K562 (cell line): ENCODE measurements around the gene NAB1. TPM values are rescaled to one million over a fixed set of nuclear protein-coding genes. Genes with fewer than 3 reads are reported as not detected.

Source experiments
- ARID1B ChIP-seq: fragments of 450-650 bp; IDR thresholded peaks from 2 replicates; pipeline ENCODE4 v1.6.1; 2016; ENCODE audit warnings: antibody characterized with exemption, mild to moderate bottlenecking, inconsistent platforms
- CBFA2T3 ChIP-seq: fragments of 450-650 bp; IDR thresholded peaks from 2 replicates; pipeline ENCODE4 v1.6.1; 2017
- FOSL1 ChIP-seq: fragments of 200-800 bp; sonication (Bioruptor generic); conservative IDR thresholded peaks from 2 replicates; pipeline ENCODE4 v1.6.1; 2016; ENCODE audit warnings: missing genetic modification characterization, missing compliant biosample characterization
- GATAD2B ChIP-seq: fragments of 450-650 bp; IDR thresholded peaks from 2 replicates; pipeline ENCODE4 v1.6.1; 2017; ENCODE audit warnings: mild to moderate bottlenecking, borderline replicate concordance
- JUND ChIP-seq, 2 experiments: IDR thresholded peaks; 2 replicates in 1 of 2; 3 replicates in 1 of 2; pipeline ENCODE4 v1.6.1; 2011; ENCODE audit warnings: borderline replicate concordance in 2 of 2, low read depth in 2 of 2, low read length in 2 of 2, improper control_type of control experiment in 1 of 2, missing biosample characterization in 1 of 2, missing genetic modification characterization in 1 of 2, missing genetic modification reagents in 1 of 2
- MCM5 ChIP-seq: fragments of 450-650 bp; IDR thresholded peaks from 2 replicates; pipeline ENCODE4 v1.6.1; 2016; ENCODE audit warnings: low read depth
- NFE2 ChIP-seq: IDR thresholded peaks from 2 replicates; pipeline ENCODE4 v1.6.1; 2014; ENCODE audit warnings: antibody characterized with exemption, low read depth
- SMARCA4 ChIP-seq: fragments of 450-650 bp; IDR thresholded peaks from 2 replicates; pipeline ENCODE4 v1.6.1; 2016
- TRIM25 ChIP-seq: fragments of 450-650 bp; IDR thresholded peaks from 2 replicates; pipeline ENCODE4 v1.7.0; 2016; ENCODE audit warnings: borderline replicate concordance
- ZNF696 ChIP-seq: fragments of 250-450 bp; sonication (Bioruptor Pico); conservative IDR thresholded peaks from 2 replicates; pipeline ENCODE4 v1.4.0; 2020; ENCODE audit warnings: mild to moderate bottlenecking, moderate library complexity
- ZNF77 ChIP-seq: fragments of 250-450 bp; sonication (Bioruptor Pico); IDR thresholded peaks from 2 replicates; pipeline ENCODE4 v1.5.0; 2020
- polyA plus RNA-seq, 8 experiments: library from polyadenylated mRNA; depleted of rRNA in 4 of 8; stranded (reverse) in 5 of 8; unstranded in 3 of 8; fragments of >200 nt; fragmentation: Nextera tagmentation in 2 of 8; fragmentation: Illumina TruSeq in 1 of 8; extraction: Ambion mirVana in 2 of 8; extraction: Trizol in 1 of 8; gene quantifications; 2 replicates each; pipeline versions ENCODE4 v1.2.1 to v1.2.3, GENCODE V29; 2011 to 2014; ENCODE audit warnings: inconsistent platforms in 1 of 8, missing spikeins in 1 of 8
- total RNA-seq, 7 experiments: library from RNA; depleted of rRNA in 6 of 7; stranded (reverse); fragments of >200 nt in 6 of 7; fragmentation: Illumina TruSeq in 2 of 7; extraction: Trizol in 2 of 7; gene quantifications; 2 replicates each; pipeline versions ENCODE4 v1.2.1 to v1.2.3, GENCODE V29; 2011 to 2021; ENCODE audit warnings: low replicate concordance in 1 of 7
- TF ChIP-seq, protein P1 (sequence below): fragments of 200-600 bp; sonication (generic); IDR thresholded peaks from one replicate; pipeline ENCODE4 v1.6.1; 2012; ENCODE audit warnings: mild to moderate bottlenecking, low read depth, low read length, inconsistent platforms
- TF ChIP-seq, protein P2 (sequence below), 2 experiments: fragments of 450-650 bp in 1 of 2; sonication (generic) in 1 of 2; formaldehyde crosslinking in 1 of 2; IDR thresholded peaks in 1 of 2; conservative IDR thresholded peaks in 1 of 2; 2 replicates each; pipeline versions ENCODE4 v1.6.1 to v1.8.1; 2016 to 2023; ENCODE audit warnings: mild to moderate bottlenecking in 2 of 2, moderate library complexity in 2 of 2, inconsistent platforms in 1 of 2, missing genetic modification reagents in 1 of 2

The NAB1 gene
- total and polyA plus RNA-seq, 9 of the 15 experiments (the other 6 are each of a cell fraction or from before 2014, with no cell fraction given), result 3.1 to 23.0 (median 16.3) TPM

- TF ChIP-seq, protein P1, sequence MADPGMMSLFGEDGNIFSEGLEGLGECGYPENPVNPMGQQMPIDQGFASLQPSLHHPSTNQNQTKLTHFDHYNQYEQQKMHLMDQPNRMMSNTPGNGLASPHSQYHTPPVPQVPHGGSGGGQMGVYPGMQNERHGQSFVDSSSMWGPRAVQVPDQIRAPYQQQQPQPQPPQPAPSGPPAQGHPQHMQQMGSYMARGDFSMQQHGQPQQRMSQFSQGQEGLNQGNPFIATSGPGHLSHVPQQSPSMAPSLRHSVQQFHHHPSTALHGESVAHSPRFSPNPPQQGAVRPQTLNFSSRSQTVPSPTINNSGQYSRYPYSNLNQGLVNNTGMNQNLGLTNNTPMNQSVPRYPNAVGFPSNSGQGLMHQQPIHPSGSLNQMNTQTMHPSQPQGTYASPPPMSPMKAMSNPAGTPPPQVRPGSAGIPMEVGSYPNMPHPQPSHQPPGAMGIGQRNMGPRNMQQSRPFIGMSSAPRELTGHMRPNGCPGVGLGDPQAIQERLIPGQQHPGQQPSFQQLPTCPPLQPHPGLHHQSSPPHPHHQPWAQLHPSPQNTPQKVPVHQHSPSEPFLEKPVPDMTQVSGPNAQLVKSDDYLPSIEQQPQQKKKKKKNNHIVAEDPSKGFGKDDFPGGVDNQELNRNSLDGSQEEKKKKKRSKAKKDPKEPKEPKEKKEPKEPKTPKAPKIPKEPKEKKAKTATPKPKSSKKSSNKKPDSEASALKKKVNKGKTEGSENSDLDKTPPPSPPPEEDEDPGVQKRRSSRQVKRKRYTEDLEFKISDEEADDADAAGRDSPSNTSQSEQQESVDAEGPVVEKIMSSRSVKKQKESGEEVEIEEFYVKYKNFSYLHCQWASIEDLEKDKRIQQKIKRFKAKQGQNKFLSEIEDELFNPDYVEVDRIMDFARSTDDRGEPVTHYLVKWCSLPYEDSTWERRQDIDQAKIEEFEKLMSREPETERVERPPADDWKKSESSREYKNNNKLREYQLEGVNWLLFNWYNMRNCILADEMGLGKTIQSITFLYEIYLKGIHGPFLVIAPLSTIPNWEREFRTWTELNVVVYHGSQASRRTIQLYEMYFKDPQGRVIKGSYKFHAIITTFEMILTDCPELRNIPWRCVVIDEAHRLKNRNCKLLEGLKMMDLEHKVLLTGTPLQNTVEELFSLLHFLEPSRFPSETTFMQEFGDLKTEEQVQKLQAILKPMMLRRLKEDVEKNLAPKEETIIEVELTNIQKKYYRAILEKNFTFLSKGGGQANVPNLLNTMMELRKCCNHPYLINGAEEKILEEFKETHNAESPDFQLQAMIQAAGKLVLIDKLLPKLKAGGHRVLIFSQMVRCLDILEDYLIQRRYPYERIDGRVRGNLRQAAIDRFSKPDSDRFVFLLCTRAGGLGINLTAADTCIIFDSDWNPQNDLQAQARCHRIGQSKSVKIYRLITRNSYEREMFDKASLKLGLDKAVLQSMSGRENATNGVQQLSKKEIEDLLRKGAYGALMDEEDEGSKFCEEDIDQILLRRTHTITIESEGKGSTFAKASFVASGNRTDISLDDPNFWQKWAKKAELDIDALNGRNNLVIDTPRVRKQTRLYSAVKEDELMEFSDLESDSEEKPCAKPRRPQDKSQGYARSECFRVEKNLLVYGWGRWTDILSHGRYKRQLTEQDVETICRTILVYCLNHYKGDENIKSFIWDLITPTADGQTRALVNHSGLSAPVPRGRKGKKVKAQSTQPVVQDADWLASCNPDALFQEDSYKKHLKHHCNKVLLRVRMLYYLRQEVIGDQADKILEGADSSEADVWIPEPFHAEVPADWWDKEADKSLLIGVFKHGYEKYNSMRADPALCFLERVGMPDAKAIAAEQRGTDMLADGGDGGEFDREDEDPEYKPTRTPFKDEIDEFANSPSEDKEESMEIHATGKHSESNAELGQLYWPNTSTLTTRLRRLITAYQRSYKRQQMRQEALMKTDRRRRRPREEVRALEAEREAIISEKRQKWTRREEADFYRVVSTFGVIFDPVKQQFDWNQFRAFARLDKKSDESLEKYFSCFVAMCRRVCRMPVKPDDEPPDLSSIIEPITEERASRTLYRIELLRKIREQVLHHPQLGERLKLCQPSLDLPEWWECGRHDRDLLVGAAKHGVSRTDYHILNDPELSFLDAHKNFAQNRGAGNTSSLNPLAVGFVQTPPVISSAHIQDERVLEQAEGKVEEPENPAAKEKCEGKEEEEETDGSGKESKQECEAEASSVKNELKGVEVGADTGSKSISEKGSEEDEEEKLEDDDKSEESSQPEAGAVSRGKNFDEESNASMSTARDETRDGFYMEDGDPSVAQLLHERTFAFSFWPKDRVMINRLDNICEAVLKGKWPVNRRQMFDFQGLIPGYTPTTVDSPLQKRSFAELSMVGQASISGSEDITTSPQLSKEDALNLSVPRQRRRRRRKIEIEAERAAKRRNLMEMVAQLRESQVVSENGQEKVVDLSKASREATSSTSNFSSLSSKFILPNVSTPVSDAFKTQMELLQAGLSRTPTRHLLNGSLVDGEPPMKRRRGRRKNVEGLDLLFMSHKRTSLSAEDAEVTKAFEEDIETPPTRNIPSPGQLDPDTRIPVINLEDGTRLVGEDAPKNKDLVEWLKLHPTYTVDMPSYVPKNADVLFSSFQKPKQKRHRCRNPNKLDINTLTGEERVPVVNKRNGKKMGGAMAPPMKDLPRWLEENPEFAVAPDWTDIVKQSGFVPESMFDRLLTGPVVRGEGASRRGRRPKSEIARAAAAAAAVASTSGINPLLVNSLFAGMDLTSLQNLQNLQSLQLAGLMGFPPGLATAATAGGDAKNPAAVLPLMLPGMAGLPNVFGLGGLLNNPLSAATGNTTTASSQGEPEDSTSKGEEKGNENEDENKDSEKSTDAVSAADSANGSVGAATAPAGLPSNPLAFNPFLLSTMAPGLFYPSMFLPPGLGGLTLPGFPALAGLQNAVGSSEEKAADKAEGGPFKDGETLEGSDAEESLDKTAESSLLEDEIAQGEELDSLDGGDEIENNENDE, result no peak
- TF ChIP-seq ZNF77 (CRISPR knock-in tag) (no peak), ARID1B (peak; percentile 53), ZNF696 (no peak), CBFA2T3 (peak; percentile 17; the same call in 1 of the 2 replicates), MCM5 (no peak), JUND (IDR thresholded peaks at IDR 0.05; ENCODE audit: borderline replicate concordance, low read depth, low read length) (peak; percentile 62), JUND (tag; IDR thresholded peaks at IDR 0.05; ENCODE audit: borderline replicate concordance, low read depth, low read length) (no peak; the same call in 2 of the 3 replicates), GATAD2B (no peak), SMARCA4 (peak; percentile 53; the same call in 1 of the 2 replicates), TRIM25 (no peak), NFE2 (peak; percentile 3; the same call in 1 of the 2 replicates), FOSL1 (tag) (peak; percentile 74)
- TF ChIP-seq, protein P2, sequence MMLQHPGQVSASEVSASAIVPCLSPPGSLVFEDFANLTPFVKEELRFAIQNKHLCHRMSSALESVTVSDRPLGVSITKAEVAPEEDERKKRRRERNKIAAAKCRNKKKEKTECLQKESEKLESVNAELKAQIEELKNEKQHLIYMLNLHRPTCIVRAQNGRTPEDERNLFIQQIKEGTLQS (IDR thresholded peaks at IDR 0.05), result peak; percentile 59
- TF ChIP-seq, protein P2 (CRISPR knock-in tag; conservative IDR thresholded peaks at IDR 0.05), result no peak
These were observed 41.1 kb upstream of the NAB1 start (continued) for GRCh38 chr2:190607657-190608357.
